ENCODE measurements around the gene FGR. TPM values are rescaled to one million over a fixed set of nuclear protein-coding genes. Genes with fewer than 3 reads are reported as not detected.

Gene FGR
- total RNA-seq, 1 donor from 2014 or later: not detected

DNA sequence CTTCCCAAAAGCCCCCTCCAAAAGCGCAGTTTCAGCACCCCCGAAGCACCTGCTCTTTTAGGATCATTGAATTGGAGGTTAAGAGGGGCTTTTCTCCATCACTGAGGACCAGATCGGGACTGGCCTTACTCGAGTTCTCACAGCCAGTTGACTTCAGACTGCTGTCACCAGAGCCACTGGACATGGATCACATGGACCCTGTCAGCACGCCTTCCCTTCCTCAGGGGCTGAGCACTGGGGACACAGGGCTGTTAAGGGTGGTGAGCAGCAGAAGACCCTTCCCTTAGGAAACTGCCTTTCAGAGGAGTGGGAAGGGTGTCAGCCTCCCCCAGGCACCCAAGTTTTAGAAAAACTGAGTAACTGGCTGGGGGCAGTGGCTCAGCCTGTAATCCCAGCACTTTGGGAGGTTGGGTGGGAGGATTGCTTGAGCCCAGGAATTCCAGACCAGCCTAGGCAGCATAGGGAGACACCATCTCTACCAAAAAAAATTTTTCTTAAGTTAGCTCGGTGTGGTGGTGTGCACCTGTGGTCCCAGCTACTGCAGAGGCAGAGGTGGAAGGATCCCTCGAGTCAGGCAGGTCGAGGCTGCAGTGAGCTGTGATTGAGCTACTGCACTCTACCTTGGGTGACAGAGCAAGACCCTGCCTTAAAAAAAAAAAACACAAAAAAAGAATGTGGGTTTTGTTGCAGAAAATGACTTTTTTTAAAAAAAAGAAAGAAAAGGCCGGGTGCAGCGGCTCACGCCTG lies 584 bp upstream of the FGR start:
- no peaks in the 10 kb centered on the region for H3K36me3 Mint-ChIP-seq
- H3K4me3 Mint-ChIP-seq: peak overlapping the region; percentile 47

DNA sequence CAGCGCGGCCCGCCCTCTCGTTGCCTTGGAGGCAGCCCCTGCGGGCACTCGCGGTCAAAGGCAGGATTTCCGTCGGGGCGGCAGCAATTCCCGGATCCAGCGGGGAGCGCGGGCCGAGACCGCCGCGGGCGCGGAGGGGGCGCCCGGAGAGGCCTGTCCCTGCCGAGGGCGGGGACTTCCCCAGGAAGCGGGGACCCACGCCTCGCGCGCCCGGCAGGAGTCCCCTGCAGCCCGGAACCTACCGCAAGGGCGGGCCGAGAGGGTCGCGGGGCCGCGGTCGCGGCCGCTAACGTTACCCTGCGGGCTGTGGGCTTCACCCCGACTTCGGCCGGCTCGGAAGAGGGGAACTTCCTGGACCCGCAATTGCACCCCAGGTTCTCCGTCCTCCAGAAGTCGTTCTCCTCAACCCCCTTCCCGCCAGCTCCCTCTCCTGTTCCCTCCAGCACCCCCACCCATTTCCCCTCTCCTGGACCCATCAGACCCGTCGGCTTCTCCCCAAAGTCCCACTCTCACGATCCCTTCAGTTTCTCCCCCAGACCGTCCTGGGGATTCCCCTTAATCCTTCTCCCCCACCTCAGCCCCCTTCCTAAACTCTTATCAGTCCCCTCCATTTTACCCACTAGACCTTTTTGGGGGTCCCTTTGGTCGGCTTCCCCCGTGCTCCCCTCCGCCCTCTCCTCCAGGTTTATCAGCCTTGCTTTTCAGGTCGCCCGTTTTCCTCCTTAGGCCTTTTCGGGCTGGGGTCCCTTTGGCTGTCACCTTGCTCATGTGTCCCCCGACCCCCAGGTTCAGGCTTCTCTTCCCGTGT lies 604 bp downstream of the FGR start:
- Mint-ChIP-seq H3K4me3 (no peak overlapping the region), H3K4me1 (ENCODE audit: unreplicated experiment) (peaks cover 14% of the 10 kb centered on the region), H3K9me3 (no peaks in the 10 kb centered on the region), H3K27me3 (peaks cover 39% of the 10 kb centered on the region), H3K27ac (no peak overlapping the region), H3K36me3 (no peaks in the 10 kb centered on the region)
- TF ChIP-seq, protein P1, sequence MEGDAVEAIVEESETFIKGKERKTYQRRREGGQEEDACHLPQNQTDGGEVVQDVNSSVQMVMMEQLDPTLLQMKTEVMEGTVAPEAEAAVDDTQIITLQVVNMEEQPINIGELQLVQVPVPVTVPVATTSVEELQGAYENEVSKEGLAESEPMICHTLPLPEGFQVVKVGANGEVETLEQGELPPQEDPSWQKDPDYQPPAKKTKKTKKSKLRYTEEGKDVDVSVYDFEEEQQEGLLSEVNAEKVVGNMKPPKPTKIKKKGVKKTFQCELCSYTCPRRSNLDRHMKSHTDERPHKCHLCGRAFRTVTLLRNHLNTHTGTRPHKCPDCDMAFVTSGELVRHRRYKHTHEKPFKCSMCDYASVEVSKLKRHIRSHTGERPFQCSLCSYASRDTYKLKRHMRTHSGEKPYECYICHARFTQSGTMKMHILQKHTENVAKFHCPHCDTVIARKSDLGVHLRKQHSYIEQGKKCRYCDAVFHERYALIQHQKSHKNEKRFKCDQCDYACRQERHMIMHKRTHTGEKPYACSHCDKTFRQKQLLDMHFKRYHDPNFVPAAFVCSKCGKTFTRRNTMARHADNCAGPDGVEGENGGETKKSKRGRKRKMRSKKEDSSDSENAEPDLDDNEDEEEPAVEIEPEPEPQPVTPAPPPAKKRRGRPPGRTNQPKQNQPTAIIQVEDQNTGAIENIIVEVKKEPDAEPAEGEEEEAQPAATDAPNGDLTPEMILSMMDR (conservative IDR thresholded peaks at IDR 0.05): peak; percentile 29
- DNase-seq (ENCODE audit: extremely low spot score, unreplicated experiment): no peak

More for the DNA sequence above, 584 bp upstream of the FGR start:
- H3K4me1 Mint-ChIP-seq (ENCODE audit: unreplicated experiment): peaks cover 14% of the 10 kb centered on the region
- H3K9me3 Mint-ChIP-seq: no peaks in the 10 kb centered on the region
- no peak for DNase-seq (ENCODE audit: extremely low spot score, unreplicated experiment)
- TF ChIP-seq, protein P1 (conservative IDR thresholded peaks at IDR 0.05): no peak
- peaks cover 35% of the 10 kb centered on the region for H3K27me3 Mint-ChIP-seq
- no peak overlapping the region for H3K27ac Mint-ChIP-seq

DNA sequence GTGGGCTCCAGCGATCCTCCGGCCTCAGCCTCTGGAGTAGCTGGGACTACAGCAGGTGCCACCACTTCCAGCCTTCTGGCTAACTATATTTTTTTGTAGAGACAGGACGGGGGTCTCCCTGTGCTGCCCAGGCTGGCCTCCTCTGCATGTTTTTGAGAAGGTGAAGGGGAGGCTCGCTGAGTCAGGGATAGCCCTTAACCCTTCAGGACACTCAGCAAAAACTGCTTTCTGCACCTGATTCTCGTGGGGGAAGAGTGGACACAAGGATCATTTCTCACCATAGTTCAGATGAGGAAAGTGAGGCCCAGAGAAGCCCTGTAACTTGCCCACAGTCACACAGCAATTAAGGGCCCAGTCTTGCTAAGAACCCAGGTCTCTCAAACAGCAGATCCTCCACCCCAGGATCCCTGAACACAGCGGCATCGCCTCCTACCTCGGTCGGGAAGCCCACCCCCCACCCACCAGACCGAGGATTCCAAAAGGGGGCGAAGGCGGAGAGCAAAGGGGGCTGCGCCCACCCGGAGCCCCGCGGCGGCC lies 1.3 kb downstream of the FGR start:
- no peaks in the 10 kb centered on the region for H3K36me3 Mint-ChIP-seq
- H3K4me3 Mint-ChIP-seq: peak overlapping the region; percentile 52
- peaks cover 44% of the 10 kb centered on the region for H3K27me3 Mint-ChIP-seq
- H3K27ac Mint-ChIP-seq: no peak overlapping the region
- H3K4me1 Mint-ChIP-seq (ENCODE audit: unreplicated experiment): peaks cover 20% of the 10 kb centered on the region
- H3K9me3 Mint-ChIP-seq: no peaks in the 10 kb centered on the region
- DNase-seq (ENCODE audit: extremely low spot score, unreplicated experiment): no peak
- TF ChIP-seq, protein P1 (conservative IDR thresholded peaks at IDR 0.05): no peak

DNA sequence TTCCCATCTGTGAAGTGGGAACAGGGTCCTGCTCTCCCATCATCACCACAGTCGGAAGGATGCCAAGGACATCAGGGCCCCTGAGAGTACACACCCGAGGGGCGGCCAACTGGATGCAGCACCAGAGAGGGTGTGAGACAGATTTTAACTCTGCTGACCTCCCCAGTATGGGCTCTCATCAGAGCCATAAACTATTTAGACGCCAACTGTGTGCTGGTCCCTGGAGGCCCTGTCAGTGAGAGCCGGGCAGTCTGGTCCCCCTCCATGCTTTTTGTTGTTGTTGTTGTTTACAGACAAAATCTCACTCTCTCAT lies 1.7 kb downstream of the FGR start:
- Mint-ChIP-seq H3K4me3 (peak overlapping the region; percentile 52), H3K36me3 (no peaks in the 10 kb centered on the region), H3K9me3 (no peaks in the 10 kb centered on the region), H3K4me1 (ENCODE audit: unreplicated experiment) (peaks cover 23% of the 10 kb centered on the region), H3K27me3 (peaks cover 48% of the 10 kb centered on the region), H3K27ac (no peak overlapping the region)
- no peak for DNase-seq (ENCODE audit: extremely low spot score, unreplicated experiment)
- TF ChIP-seq, protein P1 (conservative IDR thresholded peaks at IDR 0.05): no peak

DNA sequence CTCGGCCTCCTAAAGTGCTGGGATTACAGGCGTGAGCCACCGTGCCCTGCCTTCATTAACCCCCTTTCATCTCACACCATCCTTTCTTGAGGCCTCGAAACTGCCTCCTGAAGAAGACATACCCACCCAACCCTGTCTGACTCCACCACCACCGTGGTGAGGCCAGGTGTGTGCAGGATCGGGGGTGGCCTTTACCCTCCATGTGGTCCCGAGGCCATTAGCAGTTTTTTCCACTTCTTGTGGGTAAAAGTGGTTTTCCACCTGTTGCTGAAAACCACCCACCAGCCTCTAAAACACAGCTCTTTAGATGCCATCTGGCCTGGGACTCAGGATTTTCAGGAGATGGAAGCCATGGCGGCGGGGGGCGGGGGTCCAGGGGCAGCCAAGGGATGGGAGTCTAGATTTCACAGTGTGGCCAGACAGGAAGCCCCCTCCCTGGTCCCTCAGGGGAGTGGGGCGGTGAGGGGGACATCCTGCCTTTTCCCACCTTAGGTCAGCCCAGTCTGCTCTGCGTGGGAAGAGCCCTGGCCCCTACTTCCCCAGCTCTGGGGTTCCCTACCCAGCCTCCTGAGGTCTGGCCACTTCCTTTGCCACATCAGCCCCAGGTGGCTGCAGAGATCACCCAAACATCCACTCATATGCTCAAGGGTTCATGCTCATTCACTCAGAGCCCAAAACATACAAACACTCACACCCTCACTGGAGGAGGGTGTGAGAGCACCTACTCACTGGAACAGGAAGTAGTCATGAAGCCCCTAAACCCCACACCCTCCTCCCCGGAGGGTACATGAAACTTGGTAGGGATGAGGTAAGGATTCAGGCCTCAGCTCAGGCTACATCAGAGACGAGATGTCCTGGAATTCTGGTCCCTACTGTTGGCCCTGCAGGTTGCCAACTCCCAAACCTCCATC lies 2.3 kb downstream of the FGR start:
- no peak for DNase-seq (ENCODE audit: extremely low spot score, unreplicated experiment)
- Mint-ChIP-seq H3K36me3 (no peaks in the 10 kb centered on the region), H3K27ac (no peak overlapping the region), H3K27me3 (peaks cover 48% of the 10 kb centered on the region), H3K4me1 (ENCODE audit: unreplicated experiment) (peaks cover 23% of the 10 kb centered on the region), H3K4me3 (no peak overlapping the region), H3K9me3 (no peaks in the 10 kb centered on the region)
- TF ChIP-seq, protein P1 (conservative IDR thresholded peaks at IDR 0.05): no peak
